HepG2 (cell line): ENCODE data around the gene C1orf115. TPM values are rescaled to one million over a fixed set of nuclear protein-coding genes. Genes with fewer than 3 reads are reported as not detected.
A peak's percentile ranks its signal among the peaks of the same experiment; 100 is the strongest.

Source experiments
- ATF7-NPFF ChIP-seq: sonication (generic); formaldehyde crosslinking; IDR thresholded peaks from 2 replicates; pipeline ENCODE4 v1.8.1; 2023; ENCODE audit warnings: mild to moderate bottlenecking, low read depth, missing genetic modification reagents, moderate library complexity
- CBFB ChIP-seq: sonication (generic); formaldehyde crosslinking; IDR thresholded peaks from 2 replicates; pipeline ENCODE4 v1.4.0; 2020; ENCODE audit warnings: missing genetic modification reagents
- CREB1 ChIP-seq, 2 experiments: fragments of 450-650 bp in 1 of 2; IDR thresholded peaks; 2 replicates each; pipeline ENCODE4 v1.6.1; 2016 to 2017; ENCODE audit warnings: control low read depth in 1 of 2, mild to moderate bottlenecking in 1 of 2, missing compliant biosample characterization in 1 of 2, missing genetic modification characterization in 1 of 2
- KLF6 ChIP-seq: IDR thresholded peaks from 2 replicates; pipeline ENCODE4 v1.8.0; 2016; ENCODE audit warnings: missing biosample characterization, missing genetic modification reagents
- MXD1 ChIP-seq: sonication (generic); formaldehyde crosslinking; IDR thresholded peaks from 2 replicates; pipeline ENCODE4 v1.4.0; 2020; ENCODE audit warnings: mild to moderate bottlenecking, missing genetic modification reagents
- MXD4 ChIP-seq: IDR thresholded peaks from 2 replicates; pipeline ENCODE4 v1.6.1; 2016; ENCODE audit warnings: mild to moderate bottlenecking, missing biosample characterization, missing genetic modification reagents
- NRL ChIP-seq: sonication (generic); formaldehyde crosslinking; IDR thresholded peaks from 2 replicates; pipeline ENCODE4 v1.5.0; 2020; ENCODE audit warnings: missing genetic modification reagents, mild to moderate bottlenecking, moderate library complexity, borderline replicate concordance
- PAWR ChIP-seq: sonication (generic); formaldehyde crosslinking; IDR thresholded peaks from 2 replicates; pipeline ENCODE4 v1.4.0; 2020; ENCODE audit warnings: missing genetic modification reagents, mild to moderate bottlenecking, borderline replicate concordance
- PHF5A ChIP-seq: IDR thresholded peaks from one replicate; pipeline ENCODE4 v1.6.1; 2018; ENCODE audit warnings: low read depth, missing genetic modification reagents; ENCODE audit not compliant: unreplicated experiment
- TCF7 ChIP-seq: sonication (generic); IDR thresholded peaks from 2 replicates; pipeline ENCODE4 v1.6.1; 2016; ENCODE audit warnings: antibody characterized with exemption, low read depth
- TFDP2 ChIP-seq: sonication (generic); formaldehyde crosslinking; IDR thresholded peaks from 2 replicates; pipeline ENCODE4 v1.4.0; 2020; ENCODE audit warnings: missing genetic modification reagents
- ZBTB20 ChIP-seq: sonication (generic); formaldehyde crosslinking; IDR thresholded peaks from 2 replicates; pipeline ENCODE4 v1.8.1; 2023; ENCODE audit warnings: missing genetic modification reagents, low read depth, mild to moderate bottlenecking, borderline replicate concordance
- ZFP41 ChIP-seq: sonication (generic); formaldehyde crosslinking; IDR thresholded peaks from 2 replicates; pipeline ENCODE4 v1.4.0; 2020; ENCODE audit warnings: mild to moderate bottlenecking, missing genetic modification reagents, borderline replicate concordance
- ZMAT3 ChIP-seq: sonication (generic); formaldehyde crosslinking; conservative IDR thresholded peaks from 2 replicates; pipeline ENCODE4 v1.7.0; 2021; ENCODE audit warnings: missing genetic modification reagents
- ZNF18 ChIP-seq: sonication (generic); formaldehyde crosslinking; IDR thresholded peaks from 2 replicates; pipeline ENCODE4 v1.8.0; 2022; ENCODE audit warnings: mild to moderate bottlenecking, missing genetic modification reagents; ENCODE audit not compliant: insufficient replicate concordance
- ZNF205 ChIP-seq: IDR thresholded peaks from 2 replicates; pipeline ENCODE4 v1.6.1; 2018; ENCODE audit warnings: missing biosample characterization, missing genetic modification reagents
- ZNF207 ChIP-seq: fragments of 450-650 bp; IDR thresholded peaks from 2 replicates; pipeline ENCODE4 v1.6.1; 2016; ENCODE audit warnings: antibody characterized with exemption, borderline replicate concordance
- ZNF580 ChIP-seq: IDR thresholded peaks from 2 replicates; pipeline ENCODE4 v1.6.1; 2016; ENCODE audit warnings: low read depth, borderline replicate concordance
- ZNF605 ChIP-seq: sonication (generic); formaldehyde crosslinking; IDR thresholded peaks from 2 replicates; pipeline ENCODE4 v1.8.0; 2022; ENCODE audit warnings: mild to moderate bottlenecking, missing genetic modification reagents
- ZNF674 ChIP-seq: sonication (generic); formaldehyde crosslinking; IDR thresholded peaks from 2 replicates; pipeline ENCODE4 v1.5.0; 2020; ENCODE audit warnings: low read depth, mild to moderate bottlenecking, missing genetic modification reagents
- ZNF691 ChIP-seq: sonication (generic); formaldehyde crosslinking; IDR thresholded peaks from 2 replicates; pipeline ENCODE4 v1.4.0; 2020; ENCODE audit warnings: missing genetic modification reagents, low read depth, mild to moderate bottlenecking, borderline replicate concordance
- ZNF747 ChIP-seq: sonication (generic); formaldehyde crosslinking; IDR thresholded peaks from 2 replicates; pipeline ENCODE4 v1.8.1; 2023; ENCODE audit warnings: missing genetic modification reagents, mild to moderate bottlenecking, borderline replicate concordance
- ZNF772 ChIP-seq: sonication (generic); formaldehyde crosslinking; IDR thresholded peaks from 2 replicates; pipeline ENCODE4 v1.5.0; 2020; ENCODE audit warnings: mild to moderate bottlenecking, missing genetic modification reagents
- ZNF780A ChIP-seq: sonication (generic); formaldehyde crosslinking; IDR thresholded peaks from 2 replicates; pipeline ENCODE4 v1.8.0; 2022; ENCODE audit warnings: mild to moderate bottlenecking, missing genetic modification reagents, moderate library complexity
- ZNF816 ChIP-seq: sonication (generic); formaldehyde crosslinking; IDR thresholded peaks from 2 replicates; pipeline ENCODE4 v1.8.0; 2022; ENCODE audit warnings: missing genetic modification reagents, mild to moderate bottlenecking, borderline replicate concordance
- polyA plus RNA-seq, 8 experiments: library from polyadenylated mRNA; depleted of rRNA in 3 of 8; stranded (reverse) in 7 of 8; unstranded in 1 of 8; fragments of >200 nt; fragmentation: Illumina TruSeq in 4 of 8; extraction: Trizol in 4 of 8; gene quantifications; 2 replicates each; pipeline versions ENCODE4 v1.2.1 to v1.2.3, GENCODE V29; 2011 to 2016; ENCODE audit warnings: low read depth in 4 of 8, missing spikeins in 1 of 8, mixed read lengths in 1 of 8; ENCODE audit not compliant: insufficient read depth in 1 of 8
- total RNA-seq, 5 experiments: library from RNA; depleted of rRNA; stranded (reverse); fragments of >200 nt; fragmentation: Illumina TruSeq; extraction: Trizol; gene quantifications; 2 replicates each; pipeline ENCODE4 v1.2.3, GENCODE V29; 2016; ENCODE audit warnings: low read depth in 1 of 5

Gene C1orf115
- total and polyA plus RNA-seq, 2 of the 13 experiments (the other 11 are each of a cell fraction or from before 2014, with no cell fraction given): 25.2 to 85.9 TPM

GRCh38 chr1:220734571-220735326, 44.6 kb downstream of the C1orf115 start (continued):
- TF ChIP-seq ZNF747 (CRISPR knock-in tag) (no peak), ZNF816 (CRISPR knock-in tag) (no peak), ZBTB20 (CRISPR knock-in tag) (no peak), ZFP41 (no peak), KLF6 (CRISPR knock-in tag) (no peak), MXD4 (CRISPR knock-in tag) (no peak), ZNF605 (no peak), ZNF780A (no peak), MXD1 (CRISPR knock-in tag) (no peak), CREB1 (IDR thresholded peaks at IDR 0.05) (no peak), CREB1 (CRISPR knock-in tag; IDR thresholded peaks at IDR 0.05) (peak; percentile 53; the same call in 1 of the 2 replicates), ZNF207 (no peak), TFDP2 (CRISPR knock-in tag) (no peak), ZNF674 (CRISPR knock-in tag) (no peak), PAWR (no peak), ZMAT3 (CRISPR knock-in tag) (no peak), ZNF580 (CRISPR knock-in tag) (0 out of 2 replicates have a peak, but pooled peaks have one; percentile 40), CBFB (CRISPR knock-in tag) (no peak), ZNF772 (CRISPR knock-in tag) (no peak), ZNF18 (no peak), PHF5A (CRISPR knock-in tag) (no peak), TCF7 (0 out of 2 replicates have a peak, but pooled peaks have one; percentile 34), ZNF691 (CRISPR knock-in tag) (no peak), ATF7-NPFF (CRISPR knock-in tag) (no peak), ZNF205 (CRISPR knock-in tag) (no peak), NRL (no peak)
